GM21825 (cell line): Measurements from ENCODE around the gene FAM135A.
"Not testable (repeated sequence)": the region's sequence is repeated elsewhere in the genome, so short reads cannot be mapped to it uniquely, and the experiment has no call there.

Experiments
- ATAC-seq: cut with Tn5 transposase; IDR thresholded peaks from one replicate; pipeline ENCODE4 v1.9.1; 2021; ENCODE audit warnings: mild to moderate bottlenecking, moderate library complexity; ENCODE audit not compliant: unreplicated experiment

Gene FAM135A

DNA sequence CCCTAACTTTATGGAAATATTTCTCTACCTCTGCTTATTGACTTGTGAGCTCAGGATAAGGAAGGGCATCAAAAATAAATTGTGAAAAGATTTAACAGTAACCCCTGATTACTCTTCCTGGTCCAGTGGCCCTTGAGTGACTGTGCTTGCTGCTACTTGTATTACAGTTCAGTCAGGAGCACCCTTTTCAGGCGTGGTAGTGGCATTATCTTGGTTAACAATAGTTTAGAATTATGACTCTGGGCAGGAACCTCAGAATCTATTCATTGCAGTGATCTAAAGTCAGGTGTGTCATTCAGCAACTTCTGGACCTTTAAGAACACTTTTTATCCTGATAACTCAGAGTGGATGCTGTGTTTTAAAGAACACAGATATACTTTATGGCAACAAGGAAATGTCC, 43.4 kb downstream of the FAM135A start:
- ATAC-seq: no peak

DNA sequence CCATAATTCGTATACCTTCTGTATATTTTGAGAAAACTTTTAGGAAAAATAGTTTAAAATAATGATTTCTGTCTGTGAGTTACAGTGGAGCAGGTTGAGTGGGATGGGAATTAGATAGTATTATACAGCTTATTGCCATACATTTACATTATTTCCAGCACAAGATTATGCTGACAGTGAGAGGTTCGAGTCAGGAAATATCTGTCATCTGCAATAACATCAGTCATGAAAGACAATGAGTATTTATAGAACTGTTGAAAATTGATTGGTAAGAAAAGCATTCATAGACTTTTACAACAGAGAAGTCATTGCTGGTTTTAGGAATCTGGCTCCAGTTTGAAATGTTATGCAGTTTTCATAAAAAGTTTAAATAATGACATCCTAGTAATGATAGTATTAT, 45.9 kb downstream of the FAM135A start:
- no peak for ATAC-seq

DNA sequence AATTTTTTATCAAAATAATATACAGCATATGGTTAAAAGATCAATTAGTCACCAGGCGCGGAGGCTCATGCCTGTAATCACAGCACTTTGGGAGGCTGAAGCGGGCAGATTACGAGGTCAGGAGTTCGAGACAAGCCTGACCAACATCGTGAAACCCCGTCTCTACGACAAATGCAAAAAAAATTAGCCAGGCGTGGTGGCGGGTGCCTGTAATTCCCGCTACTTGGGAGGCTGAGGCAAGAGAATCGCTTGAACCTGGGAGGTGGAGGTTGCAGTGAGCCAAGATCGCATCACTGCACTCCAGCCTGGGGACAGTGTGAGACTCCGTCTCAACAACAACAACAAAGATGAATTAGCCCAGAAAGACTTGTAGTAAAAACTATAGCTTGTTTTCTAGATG, 46.4 kb downstream of the FAM135A start:
- not testable (repeated sequence) for ATAC-seq

DNA sequence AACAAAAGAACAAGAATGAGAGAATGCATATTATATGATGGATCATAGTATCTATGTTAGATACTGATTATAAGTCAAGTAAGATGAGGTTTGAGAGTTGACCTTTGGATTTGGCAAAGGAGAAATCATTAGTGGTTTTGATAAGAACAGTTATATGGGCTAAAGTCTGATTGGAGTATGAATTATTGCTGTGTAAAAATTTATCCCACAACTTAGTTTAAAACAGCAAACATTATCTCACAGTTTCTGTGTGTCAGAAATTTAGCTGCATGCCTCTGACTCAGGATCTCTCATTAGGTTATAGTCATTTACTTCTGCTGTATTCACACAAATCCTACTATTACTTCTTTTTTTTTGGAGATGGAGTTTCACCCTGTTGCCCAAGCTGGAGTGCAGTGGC, 56.7 kb downstream of the FAM135A start:
- no peak for ATAC-seq

- ATAC-seq: not testable (repeated sequence)
Measured at GRCh38 chr6:70470510-70470909, 57.2 kb downstream of the FAM135A start.

DNA sequence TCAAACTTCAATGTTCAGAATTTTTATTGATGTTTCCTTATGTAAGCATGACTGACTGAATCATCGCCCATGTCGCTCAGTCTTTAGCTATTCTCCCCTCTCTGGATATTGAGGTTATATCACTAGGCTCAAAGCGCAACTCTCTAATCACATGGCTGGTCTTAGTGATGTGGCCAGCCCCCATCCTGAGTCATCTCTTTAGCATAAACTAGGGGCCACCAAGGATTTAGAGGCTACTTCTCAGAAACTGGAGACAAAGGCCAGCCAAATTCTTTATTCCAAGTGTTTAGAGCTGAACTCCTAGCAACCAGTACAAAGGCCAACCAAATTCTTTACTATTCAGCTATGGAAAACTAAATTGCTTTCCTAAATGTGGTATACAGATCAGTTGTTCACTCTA, 61.4 kb downstream of the FAM135A start:
- no peak for ATAC-seq

- no peak for ATAC-seq
Measured at GRCh38 chr6:70479236-70479635, 65.9 kb downstream of the FAM135A start.

GRCh38 chr6:70486638-70487037, 73.3 kb downstream of the FAM135A start:
- ATAC-seq: not testable (repeated sequence)

DNA sequence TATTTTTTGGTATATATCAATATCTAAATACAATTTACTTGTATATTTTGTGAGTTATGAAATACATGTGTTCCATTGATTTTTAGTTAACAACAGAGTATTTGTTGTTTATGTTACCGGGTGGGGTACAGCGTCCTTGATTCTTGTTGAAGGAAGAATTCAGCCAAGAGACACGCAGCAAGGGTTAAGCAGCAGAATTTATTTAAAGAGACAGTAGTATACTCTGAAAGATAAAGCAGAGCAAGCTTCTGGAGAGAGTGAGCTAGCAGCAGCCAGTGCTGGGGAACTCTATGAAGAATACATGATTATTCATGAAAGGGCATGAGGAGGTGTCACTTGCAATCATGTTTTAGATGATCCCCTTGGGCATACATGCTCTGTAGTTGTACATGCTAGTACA, 76.1 kb downstream of the FAM135A start:
- no peak for ATAC-seq

DNA sequence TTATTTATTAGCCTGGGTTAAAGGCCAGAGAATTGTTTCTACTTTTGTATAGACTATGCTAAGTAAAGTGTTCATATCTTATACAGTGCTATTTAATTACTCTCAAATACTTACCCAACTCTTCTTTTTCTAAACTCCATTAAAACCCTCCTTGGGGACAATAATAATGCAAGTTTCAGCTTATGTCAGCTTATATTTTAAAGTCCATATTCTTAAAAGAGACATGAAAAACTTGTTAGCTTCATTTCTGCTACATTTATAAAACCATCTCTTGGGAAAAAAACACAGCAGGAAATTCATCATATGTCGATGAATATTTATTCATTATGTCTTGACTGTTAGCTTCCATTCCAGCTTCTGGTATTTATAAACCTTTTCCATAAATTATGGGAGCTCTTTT, 81.5 kb downstream of the FAM135A start:
- ATAC-seq: no peak

DNA sequence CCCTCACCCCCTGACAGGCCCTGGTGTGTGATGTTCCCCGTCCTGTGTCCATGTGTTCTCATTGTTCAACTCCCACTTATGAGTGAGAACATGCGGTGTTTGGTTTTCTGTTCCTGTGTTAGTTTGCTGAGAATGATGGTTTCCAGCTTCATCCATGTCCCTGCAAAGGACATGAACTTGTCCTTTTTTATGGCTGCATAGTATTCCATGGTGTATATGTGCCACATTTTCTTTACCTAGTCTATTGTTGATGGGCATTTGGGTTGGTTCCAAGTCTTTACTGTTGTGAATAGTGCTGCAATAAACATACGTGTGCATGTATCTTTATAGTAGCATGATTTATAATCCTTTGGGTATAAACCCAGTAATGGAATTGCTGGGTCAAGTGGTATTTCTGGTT, 82.5 kb downstream of the FAM135A start:
- not testable (repeated sequence) for ATAC-seq

DNA sequence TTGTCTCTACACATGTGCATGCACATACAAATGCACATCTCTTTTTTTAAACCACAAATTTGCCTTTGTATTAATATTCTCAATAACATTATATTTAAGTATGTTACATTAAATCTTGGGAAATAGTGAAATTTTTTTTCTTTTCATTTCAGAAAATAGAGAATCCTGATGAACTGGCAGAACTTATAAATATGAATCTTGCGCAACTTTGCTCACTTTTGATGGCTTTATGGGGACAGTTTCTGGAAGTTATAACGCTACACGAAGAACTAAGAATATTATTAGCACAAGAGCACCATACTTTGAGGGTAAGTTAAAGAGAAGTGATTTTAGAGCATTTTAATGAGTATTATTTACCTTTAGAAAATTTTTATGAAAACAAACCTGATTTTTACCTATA, 89.2 kb downstream of the FAM135A start:
- ATAC-seq: no peak

DNA sequence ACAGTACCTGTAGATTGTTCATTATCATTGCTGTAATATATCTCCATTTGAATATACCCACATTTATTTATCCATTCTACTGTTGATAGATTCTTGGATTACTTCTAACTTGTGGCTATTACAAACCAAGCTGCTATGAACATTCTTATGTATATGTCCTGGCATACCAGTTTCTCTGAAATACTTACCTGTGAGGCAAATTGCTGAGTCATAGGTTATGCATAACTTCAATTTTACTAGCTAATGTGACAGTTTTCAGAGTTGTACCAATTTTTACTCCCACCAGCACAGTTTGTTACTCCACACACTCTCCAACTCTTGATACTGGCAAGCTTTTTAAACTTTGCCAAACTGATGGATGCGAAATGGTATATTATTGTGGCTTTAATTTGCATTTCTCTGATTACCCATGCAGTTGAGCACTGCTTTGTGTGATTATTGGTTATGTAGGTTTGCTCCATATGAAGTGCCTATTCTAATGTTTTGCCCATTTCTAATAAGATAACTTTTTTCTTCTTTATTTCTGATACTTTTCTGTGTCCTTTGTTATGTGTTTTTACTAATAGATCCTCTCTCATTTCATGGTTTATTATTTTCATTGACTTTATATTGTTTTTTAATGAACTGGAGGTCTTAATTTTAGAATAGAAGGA, 90.6 kb downstream of the FAM135A start:
- no peak for ATAC-seq

DNA sequence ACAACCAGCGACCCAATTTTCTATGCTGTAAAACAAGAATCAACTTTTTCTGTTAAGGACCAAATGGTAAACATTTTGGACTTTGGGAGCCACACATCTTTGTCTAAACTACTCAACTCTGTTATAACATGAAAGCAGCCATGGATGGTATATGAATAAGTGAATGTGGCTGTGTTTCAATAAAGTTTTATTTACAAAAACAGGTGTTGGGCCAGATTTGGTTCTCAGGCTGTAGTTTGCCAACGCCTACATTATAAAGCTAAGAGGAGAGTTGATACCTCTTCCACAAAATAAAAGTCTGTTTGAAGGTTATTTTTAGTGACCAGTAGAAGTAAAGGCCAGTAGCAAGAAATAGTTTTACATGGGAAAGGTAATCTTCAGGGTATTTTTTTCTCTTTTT, 93.0 kb downstream of the FAM135A start:
- no peak for ATAC-seq

DNA sequence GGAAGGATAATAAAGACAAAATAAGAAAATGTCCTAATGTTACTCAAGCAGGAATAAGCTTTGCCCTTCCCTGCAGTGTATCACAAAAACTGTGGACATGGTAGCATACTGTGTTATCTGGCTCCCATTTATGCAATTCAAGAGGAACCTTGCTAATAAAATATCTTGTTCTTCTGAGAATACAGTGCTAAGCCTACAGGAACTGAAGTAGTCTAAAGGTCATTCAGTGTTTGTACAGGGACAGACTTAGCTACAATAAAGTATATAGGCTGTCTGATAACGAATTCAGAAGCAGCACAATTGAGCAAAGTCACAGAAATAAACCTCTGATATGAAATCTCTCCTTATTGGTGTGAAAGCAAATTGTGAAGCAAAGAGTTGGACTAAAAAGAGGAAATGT, 93.9 kb downstream of the FAM135A start:
- ATAC-seq: no peak

DNA sequence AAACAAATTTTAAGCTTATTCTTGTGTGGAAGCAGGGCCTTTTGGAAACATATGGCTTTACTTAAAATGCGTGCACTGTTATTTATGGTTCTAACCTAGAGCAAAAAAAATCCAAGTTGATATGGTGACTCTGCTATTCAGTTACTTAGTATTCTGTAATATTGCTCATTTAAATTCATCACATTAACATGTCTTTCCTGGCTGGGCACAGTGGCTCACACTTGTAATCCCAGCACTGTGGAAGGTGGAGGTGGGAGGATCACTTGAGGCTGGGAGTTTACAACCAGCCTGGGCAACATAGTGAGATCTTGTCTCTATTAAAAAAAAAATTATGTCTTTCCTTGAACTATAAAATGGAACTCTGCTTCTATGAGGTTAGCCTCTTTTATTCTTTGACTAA, 95.6 kb downstream of the FAM135A start:
- no peak for ATAC-seq

GRCh38 chr6:70510600-70510999, 97.3 kb downstream of the FAM135A start:
- ATAC-seq: no peak

DNA sequence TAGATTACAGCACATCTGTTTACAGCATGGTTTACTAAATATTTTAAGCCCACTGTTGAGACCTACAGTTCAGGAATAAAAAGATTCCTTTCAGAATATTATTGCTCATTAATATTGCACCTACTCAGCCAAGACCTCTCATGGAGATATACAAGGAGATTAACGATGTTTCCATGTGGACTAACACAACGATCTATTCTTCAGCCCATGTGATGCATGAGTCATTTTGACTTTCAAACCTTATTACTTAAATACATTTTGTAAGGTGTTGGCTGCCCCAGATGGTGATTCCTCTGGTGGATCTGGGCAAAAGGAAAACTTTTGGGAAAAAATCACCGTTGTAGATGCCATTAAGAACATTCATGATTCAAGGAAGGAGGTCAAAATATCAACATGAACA, 105.4 kb downstream of the FAM135A start:
- no peak for ATAC-seq

GRCh38 chr6:70520575-70520974, 107.3 kb downstream of the FAM135A start:
- ATAC-seq: no peak

- no peak for ATAC-seq
Measured at GRCh38 chr6:70524721-70525286, 111.5 kb downstream of the FAM135A start.

GRCh38 chr6:70527071-70527737, 113.9 kb downstream of the FAM135A start:
- ATAC-seq: no peak

- ATAC-seq: no peak
Measured at GRCh38 chr6:70530023-70530422, 116.7 kb downstream of the FAM135A start.
